Measurements from ENCODE around the gene ALOX12.
"Not testable (repeated sequence)": the region's sequence is repeated elsewhere in the genome, so short reads cannot be mapped to it uniquely, and the experiment has no call there.

The ALOX12 gene

DNA sequence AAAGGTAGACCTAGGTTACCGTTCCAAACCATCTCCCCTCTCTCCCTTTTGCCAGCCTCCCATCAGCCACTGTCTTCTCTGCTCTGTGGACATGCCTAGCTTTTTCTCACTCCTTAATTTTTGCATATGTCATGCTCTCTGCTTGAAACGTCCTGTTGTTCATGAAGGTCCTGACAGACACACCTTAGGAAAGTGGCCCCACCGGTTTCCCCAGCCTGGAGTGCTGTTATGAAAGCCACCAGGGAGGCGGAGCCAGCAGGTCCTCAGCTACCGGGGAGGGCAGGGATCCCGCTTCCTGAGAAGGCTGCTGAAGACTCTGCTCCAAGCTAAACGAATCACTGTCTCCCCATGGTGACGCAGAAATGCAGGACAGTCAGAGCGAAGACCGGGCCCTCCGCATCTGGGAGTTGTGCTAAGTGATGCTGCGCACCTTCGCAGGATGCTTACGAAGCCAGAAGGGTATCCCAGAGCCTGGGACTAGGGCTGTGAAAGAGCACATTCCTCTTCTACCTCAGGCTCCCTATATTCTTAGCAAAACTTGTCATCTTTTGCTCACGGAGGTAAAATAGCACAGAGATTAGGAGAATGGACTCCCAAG lies 50.4 kb downstream of the ALOX12 start:
- peak; percentile 81 for DNase-seq (ENCODE audit: low spot score)

DNA sequence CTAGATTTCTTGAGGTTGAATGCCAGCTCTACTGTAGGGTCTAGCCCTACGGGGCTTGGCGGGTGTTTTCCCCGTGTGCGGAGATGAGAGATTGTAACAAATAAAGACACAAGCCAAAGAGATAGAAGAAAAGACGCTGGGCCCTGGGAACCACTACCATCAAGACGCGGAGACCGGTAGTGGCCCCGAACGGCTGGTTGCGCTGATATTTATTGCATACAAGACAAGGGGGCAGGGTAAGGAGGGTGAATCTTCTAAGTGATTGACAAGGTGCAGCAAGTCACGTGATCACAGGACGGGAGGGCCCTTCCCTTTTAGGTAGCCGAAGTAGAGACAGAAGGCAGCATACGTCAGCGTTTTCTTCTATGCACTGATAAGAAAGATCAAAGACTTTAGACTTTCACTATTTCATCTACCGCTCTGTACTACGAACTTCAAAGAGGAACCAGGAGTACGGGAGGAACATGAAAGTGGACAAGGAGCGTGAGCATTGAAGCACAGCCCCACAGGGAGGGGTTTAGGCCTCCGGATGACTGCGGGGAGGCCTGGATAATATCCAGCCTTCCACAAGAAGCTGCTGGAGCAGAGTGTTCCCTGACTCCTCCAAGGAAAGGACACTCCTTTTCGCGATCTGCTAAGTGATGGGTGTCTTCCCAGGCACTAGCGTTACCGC lies 51.0 kb downstream of the ALOX12 start:
- DNase-seq (ENCODE audit: low spot score), result not testable (repeated sequence)

DNA sequence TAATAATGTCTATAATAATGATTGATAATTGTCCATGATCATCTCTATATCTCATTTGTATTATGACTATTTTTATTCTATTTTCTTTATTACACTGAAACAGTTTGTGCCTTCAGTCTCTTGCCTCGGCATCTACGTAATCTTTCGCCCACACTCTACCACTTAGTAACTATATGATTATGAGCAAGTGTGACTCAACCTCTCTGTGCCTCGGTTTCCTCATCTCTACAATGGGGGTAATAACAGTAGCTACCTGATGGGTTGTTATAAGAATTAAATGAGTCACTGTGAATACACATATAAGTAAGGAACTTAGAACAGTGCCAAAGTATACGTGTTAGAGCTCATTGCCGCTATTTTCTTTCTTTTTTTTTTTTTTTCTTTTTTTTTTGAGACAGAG lies 51.7 kb downstream of the ALOX12 start:
- no peak for DNase-seq (ENCODE audit: low spot score)

DNA sequence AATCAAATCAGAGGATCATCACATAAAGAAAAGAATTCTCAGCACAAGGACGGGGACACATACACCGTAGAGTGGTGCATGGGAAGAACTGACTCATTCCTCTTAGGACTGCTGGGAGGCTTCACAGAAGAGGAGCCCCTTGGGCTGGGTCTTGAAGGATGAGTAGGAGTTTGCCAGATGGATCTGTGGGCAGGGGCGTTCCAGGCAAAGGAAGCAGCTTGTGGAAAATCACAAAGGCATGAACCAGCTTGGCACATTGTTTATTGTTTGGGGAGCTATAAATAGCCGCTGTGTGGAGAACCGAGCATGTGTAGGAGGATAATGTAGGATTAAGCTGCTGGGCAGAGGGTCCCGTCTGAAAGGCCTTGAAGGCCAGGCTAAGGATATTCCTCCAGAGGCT lies 53.1 kb downstream of the ALOX12 start:
- no peak for DNase-seq (ENCODE audit: low spot score)

DNA sequence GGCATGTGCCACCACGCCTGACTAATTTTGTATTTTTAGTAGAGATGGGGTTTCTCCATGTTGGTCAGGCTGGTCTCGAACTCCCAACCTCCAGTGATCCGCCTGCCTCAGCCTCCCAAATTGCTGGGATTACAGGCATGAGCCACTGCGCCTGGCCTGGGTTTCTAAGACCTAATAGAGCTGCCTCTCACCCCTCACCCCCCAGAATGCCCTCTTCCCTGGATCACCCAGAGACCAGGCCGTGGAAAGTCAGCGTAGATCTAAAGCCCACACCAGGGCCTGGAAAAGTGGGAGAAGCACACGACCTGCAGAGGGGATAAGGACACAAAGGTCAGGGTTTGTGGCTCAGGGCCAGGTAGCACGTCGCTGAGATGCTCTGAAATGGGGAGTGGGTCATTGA lies 54.7 kb downstream of the ALOX12 start:
- not testable (repeated sequence) for DNase-seq (ENCODE audit: low spot score)

DNA sequence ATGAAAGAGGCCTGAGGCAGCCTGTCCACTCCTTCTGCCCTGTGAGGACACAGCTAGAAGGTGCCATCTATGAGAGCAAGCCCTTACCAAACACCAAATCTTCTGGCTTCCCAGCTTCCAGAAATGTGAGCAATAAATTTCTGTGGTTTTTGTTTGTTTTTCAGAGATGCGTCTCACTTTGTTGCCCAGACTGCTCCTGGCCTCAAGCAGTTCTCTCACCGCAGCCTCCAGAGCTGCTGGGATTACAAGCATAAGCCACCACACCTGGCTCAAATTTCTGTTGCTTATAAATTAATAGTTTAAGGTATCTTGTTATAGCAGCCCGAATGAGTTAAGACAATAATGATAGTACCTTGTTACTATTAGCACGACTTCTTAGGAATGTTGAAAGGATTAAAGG lies 60.5 kb downstream of the ALOX12 start:
- no peak for DNase-seq (ENCODE audit: low spot score)

DNA sequence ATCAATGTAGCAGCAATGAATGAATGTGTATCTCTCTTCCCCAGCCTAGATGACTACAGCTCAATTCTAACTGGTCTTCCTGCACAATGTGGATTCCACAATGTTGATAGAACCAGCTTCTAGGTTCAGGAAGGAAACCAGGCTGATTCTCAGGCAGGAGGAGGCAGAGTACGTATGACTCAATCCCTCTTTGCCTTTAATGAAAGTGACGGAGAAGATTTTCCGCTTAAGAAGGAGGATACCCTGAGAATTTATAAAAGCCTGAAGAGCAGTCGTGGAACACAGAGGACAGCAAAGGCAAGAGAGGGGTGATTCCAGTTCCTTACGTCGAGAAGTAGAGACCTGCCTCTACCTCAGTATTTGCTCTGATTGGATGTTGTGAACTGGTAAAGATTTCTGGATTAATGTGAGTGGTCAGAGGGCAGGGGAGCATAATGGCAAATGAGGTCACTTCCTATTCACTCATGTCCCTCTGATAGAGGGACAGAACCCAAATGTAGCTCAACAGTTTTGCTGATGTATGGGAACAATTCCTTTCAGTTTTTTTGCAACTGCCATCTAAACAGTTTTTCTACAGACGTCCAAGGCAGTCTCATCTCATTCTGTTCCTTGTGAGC lies 63.1 kb downstream of the ALOX12 start:
- no peak for DNase-seq (ENCODE audit: low spot score)
